HG03565 (cell line): Measurements from ENCODE around the gene LRP1B.

Source experiments
- ATAC-seq: cut with Tn5 transposase; IDR thresholded peaks from one replicate; pipeline ENCODE4 v1.9.1; 2021; ENCODE audit warnings: mild to moderate bottlenecking, moderate library complexity; ENCODE audit not compliant: unreplicated experiment

LRP1B gene

DNA sequence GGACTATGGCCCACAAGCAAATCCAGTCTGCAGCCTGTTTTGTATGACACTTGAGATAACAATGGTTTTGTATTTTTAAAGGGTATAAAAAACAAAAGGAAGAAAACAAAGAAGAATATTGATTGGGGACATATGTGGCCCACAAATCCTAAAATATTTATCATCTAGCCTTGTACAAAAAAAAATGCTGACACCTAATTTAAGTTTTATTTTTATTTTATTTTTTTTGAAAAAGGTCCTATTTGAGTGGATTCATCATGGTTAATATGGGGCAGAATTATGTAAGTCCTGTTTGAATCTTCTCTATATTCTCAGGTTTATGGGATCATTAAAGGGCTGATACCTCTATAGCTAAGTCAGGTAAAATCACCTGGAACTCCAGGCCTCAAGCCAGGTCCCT lies 525.7 kb downstream of the LRP1B start:
- ATAC-seq: no peak

DNA sequence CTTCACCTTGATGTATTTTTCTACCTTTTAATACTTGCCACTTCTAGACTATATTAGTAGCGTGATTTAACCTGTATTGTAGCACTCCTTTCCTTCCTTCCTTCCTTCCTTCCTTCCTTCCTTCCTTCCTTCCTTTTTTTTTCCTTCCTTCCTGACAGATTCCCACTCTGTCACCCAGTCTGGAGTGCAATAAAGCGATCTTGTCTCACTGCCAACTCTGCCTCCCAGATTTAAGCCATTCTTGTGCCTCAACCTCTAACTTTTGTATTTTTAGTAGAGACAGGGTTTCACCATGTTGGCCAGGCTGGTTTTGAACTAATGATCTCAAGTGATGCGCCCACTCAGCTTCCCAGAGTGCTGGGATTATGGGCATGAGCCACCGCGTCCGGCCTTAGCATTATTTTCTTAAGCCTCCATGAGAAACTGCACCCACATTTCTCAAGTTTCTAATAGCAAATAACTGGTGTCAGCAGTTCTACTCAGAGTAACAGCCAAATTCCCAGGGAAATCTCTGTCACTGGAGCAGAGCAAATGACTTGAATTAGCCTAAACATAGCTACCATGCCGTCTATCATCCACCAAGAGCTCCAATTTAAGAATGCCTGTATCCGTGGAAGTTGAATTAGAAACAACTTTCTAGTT lies 529.2 kb downstream of the LRP1B start:
- ATAC-seq: no peak

DNA sequence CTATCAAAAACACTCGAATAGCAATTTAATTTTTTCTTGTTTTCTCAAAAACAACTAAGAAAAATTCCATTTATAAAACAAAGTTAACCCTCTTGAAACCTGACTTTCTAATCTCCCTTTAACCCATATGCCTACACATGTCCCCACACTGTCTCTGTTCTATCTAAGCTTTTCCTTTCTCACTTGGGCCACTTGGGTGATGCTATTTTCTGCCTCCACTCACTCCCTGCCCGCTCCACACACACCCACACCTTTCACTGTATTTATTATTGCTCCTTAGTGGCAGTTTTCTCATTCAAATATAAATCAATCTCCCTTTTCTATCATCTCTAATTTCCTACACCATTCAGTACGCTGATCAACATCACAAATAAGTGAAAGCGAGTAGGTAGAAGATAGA lies 531.1 kb downstream of the LRP1B start:
- no peak for ATAC-seq

DNA sequence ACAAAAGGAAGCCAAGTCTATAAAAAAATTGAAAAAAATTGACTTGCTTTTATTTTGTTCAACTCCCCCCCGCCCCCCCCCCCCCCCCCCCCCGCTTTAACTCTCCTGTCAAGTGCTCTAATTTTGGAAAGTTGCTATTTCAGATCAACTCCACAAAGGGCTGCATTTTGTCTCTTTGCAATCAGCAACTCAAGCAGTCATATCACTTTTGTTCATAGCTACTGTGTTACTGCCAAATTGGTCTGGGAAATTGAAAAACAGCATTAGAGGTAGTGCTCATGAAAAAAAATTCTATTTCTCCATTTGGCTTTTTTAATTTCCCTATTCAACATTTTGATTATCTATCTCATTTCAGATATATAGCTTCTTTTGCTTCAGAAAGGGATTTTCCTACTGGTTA lies 531.8 kb downstream of the LRP1B start:
- no peak for ATAC-seq

DNA sequence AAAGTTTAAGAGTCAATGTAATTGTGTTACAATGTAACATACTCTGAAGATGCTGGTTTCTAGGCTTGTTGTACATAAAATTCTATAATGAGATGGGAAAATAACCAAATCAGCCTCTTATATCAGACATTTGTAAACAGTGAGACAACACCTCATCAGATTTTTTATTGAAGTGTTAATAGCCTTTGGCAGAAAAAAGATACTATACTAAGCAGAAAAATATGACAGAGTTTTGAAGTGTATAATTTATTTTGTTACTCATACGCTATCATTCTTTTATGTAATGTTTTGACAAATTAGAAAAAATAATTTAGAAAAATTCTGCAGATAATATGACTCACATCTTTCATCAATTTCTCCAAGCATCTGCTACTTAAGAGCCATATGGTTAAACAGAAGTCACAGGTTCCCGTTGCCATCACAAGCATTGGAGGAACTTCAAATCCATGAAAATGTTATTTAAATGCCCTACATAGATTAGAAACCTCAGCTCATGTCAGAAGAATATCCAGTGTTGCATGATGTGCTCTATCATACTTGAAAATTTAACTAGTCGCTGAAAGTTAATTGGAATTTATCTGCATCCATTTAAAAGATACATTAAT lies 535.4 kb downstream of the LRP1B start:
- ATAC-seq: no peak

DNA sequence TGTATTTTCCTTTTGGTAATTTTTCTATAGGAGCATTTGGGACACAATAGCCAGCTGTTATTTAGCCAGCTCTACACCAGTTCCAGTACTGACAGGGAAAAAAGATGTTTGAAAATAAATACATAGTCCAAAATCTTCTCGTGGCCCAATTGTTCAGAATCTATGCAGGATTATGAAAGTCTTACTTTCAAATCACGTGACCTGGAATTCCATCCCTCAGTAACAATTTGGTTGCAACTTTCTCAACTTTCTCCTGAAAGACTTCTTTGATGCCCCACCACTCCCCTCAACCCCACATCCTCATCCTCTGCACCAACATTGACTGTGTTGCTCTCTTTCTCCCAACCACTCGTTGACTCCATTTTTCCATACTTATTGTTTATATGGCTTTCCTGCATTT lies 539.0 kb downstream of the LRP1B start:
- ATAC-seq: no peak

DNA sequence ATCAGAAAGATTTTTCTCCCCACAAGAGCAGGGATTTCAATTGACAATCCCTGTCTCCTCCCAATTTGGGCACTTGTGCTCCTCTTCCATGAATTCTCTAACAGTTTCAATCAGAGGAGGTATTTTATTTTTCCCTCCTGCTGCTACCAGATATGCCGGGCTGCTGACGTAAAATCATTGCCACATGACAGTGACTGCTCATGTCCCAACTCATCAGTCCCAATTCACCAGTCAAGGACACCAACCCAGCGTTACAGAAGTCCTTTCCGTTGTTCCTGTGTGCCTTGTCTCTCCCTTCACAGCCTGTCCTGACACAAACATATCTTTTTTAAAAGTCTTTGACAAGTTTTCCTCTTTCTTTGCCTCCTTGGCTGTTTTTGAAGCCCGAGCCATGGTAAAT lies 540.2 kb downstream of the LRP1B start:
- ATAC-seq: no peak

DNA sequence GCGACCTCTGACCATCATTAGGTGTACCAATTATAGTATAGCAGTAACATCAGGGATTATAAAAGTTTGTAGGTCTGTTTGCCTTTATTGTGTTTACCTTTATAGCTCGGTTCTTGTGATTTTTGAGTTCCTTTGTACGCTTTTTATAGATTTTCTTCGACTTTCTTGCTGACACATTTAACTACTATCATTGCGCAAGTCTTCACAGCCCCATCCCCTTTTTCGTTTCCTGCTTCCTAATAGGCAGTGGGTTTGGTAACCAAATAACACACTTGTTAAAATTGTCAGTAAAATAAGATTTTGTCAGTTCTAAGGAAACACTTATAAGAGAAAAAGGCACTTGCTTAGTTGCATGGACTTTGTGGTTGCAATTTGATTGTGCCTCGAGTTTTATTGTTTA lies 541.5 kb downstream of the LRP1B start:
- ATAC-seq: no peak

DNA sequence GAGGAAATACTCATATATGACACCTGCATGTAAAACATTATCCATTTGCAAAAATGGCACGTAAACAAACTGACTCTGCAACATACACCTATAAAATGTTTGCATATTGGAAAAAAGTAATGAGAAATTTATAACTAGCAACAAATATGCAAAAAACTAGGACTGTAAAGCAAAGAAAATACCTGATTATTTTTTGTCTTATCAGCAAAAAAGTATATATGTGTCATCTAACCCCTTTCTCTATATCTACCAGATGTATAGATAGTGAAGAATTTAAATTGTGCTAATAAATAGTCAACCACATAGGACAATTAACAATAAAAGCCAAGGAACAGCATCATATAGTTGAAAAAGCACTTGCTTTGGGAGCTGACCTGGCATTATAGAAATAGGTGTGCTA lies 543.8 kb downstream of the LRP1B start:
- no peak for ATAC-seq

DNA sequence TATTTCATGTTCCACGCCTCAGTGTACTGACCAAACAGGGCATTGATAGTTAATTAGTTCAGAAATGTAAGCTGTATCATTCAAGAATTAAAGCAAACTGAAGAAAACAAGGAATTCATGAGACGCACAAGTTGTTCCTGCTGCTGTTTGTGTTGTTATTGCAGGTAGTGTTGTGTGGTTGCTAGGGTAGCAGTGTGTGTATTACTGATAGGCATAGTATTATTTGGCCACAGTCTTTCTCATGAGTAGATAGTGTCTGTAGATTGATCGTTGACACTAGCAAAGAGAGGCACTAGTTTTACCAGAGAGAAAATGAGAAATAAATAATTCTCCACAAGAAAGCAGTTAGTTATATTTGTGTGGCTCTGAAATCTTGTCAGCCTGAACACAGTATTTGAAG lies 548.6 kb downstream of the LRP1B start:
- ATAC-seq: no peak

DNA sequence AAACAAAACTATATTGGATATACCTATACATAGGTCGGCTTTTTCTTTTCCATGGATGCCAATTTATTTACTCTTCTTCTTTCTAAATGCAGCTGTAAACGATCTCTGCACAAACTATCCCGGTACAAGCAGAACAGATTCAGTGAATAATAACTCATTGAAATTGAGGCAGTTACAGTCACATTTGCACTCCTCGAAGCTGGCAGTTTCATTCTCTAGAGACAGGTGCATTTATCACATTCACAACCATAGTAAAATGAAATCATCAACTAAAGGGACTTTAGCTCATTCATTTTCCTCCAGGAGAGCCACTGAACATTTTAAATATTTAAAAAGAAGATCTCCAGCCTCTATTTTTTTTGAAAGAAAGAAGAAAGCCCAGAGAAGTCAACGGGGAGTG lies 551.7 kb downstream of the LRP1B start:
- ATAC-seq: no peak

DNA sequence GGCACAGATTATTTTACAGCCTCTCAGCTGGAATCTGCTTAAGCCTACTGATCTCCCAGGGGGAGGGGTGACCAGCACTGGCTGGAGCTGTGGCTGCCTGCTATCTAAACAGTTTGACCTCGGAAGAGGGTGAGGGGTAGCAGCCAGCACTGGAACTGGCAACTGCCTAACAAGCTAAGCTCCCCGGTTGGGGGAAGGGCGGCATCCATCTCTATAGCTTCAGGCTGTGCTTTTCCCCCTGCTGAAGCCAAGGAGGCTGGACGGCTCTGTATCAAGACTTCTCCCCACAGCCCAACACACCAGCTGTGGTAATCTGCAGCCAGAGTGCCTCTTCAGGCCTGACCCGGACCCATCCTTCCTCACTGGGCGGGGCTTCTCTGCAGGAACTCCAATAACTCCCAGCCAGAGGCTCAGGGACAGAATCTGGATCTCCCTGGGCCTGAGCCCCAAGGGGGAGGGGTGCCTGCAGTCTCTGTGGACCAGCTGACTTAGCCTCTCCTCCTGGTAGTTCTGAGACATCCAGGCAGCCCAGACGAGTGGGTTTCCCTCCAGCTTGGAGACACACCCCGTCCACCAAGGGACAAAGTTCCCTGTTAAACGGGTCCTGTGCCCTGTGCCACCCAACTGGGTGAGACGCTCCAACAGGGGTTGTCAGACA lies 560.2 kb downstream of the LRP1B start:
- no peak for ATAC-seq

DNA sequence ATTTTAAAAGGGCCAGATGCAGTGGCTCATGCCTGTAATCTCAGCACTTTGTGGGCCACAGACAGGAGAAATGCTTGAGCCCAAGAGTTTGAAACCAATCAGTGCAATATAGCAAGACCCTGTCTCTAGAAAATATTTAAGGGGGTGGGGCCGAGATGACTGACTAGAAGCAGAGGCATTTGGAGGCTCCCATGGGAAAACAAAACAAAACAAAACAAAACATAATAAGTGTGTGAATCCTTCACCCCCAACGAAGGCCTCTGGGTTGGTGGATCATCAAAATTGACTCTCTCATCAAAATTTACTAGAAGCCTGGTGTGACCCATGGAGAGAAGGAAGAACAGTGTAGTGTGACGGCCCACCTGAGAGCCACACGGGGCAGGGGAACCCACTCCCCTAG lies 560.9 kb downstream of the LRP1B start:
- no peak for ATAC-seq

DNA sequence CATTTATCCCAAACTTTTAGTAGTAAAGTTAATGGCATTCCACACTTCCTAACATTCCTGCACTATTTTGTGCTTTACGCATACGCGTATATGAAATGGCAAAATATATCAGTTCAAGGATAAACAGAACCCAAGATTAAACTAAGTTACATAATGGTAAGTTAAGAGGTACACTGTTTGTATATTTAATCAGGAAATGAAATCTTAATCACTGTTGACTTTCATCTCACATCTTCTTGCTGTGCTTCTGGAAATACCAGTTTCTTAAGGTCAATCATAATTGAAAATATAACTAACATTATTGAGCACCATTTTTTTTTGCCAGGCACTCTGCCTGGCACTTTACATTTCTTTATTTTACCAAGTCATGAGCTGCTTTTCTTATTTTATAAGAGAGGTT lies 565.2 kb downstream of the LRP1B start:
- ATAC-seq: no peak

DNA sequence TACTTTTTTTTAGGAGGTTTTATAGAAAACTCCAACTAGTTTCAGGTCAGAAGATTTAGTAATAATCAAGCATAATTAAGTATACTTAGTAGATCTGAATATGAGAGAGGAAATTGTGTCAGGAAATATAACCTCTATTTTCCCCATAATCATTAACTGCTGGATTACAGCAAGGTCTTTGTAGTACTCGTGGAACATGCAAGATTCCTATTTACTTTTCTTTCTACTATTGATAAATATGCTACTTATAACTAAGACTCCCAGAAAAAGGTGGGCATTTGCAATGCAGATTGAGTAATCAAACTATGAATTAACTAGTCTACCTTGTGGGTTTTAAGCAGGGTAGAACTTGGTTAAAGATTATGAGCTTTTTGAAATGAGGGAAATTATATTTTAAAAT lies 570.1 kb downstream of the LRP1B start:
- ATAC-seq: no peak

DNA sequence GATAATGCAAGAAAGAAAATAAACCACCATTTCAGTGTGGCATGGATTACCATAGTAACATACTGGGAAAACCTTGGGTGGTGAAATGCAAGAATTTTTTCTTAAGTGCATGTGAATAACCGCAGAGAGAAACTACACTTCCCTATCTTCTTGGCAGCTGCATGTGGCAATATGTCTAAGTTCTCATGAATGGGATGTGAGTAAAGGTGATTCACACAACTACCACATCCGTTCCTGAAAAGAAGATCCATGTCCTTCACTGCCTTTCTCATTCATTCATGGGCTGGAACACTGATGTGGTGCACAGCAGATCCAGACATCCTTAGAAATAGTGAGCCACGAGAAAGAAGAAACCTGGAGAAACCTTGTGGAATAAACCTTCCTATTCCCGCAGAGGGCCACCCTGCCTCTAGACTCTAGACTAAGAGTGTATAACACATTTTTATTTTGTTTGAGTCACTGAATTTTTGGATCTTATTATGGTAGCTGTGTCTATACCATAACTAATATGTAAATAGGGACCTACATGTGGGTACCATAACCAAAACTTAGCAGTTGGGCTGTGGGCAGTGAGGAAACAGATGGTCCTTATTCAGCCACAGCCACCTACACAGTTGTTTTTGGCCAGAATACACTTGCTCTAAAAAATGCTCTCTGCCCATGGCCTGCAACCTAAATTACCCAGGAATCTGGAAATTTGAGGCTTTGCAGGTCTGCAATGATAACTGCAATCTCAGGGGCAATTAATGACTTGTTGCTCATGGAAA lies 573.3 kb downstream of the LRP1B start:
- ATAC-seq: peak; percentile 42

DNA sequence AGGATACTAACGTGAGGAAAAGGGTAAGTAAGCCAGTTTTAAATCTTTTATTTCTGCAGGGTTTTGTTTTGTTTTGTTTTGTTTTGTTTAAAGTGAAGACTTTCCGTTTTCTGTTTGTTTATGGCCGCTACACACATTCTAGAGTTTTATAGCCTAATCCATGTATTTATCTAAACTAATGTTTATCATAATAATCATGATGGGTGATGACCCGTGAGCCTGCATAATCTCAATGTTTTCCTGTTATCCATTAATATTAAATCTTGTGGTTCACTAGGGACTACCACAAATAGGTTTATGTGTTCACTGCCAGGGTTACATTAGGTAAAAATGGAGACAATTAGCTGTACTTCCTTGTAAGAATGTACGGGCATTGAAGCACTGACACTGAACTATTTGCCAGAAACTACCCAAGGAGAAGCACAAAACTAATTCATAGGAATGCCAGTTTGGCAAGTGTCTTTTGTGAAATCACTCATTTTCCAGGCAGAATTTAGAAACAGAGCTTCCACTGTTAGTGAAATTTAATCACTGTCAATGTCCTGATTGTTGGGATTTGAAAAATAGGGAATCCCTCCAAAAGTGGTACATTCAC lies 574.8 kb downstream of the LRP1B start:
- ATAC-seq: no peak

DNA sequence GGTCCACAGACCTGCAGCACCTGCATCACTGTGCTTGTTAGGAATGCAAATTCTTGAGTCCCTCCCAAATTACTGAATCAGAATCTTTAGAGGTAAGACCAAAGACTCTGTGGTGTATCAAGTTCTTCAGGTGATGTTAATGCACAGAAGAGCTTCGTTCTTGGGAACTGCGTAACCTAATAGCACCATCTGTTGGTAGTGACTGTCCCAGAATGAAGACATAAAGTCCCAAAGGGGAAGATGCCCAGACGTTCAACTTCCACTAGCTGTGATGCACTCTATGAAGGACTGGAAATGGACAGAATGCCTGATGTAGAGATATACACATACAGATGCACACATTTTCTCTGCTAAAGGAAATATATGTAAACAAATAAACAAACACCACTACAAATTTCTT lies 576.0 kb downstream of the LRP1B start:
- peak; percentile 88 for ATAC-seq

DNA sequence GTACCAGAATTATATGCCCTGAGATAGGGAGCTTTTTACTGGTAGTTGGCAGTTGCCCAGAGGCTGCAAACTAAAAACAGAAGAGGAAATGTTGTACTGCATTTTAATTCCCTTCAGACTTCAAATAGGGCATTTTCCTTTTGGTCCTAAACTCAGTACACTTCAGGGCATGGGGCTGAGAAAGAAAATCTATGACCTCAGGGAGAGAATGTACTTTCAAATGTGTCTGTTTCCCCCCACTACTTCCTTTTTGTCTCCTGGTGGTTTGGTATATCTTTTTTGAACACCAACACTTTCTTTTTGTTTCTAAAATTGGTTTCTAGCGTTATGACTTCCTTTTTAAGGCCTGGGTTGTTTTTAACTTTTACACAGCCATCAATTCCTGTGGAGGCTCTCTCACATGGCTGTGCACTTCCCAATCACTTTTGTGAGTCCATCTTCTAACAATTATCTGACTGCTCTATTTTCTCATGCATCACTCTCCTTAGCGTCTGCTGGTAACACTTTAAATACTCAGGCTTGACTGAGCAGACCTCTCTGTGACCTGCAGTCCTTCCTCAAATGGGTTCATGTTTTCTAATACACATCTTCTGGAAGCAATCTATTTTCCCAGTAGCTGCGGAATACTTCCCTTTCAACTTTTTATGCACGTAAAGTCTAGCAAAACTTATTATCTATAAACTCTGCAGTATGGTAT lies 596.0 kb downstream of the LRP1B start:
- ATAC-seq: peak; percentile 86

DNA sequence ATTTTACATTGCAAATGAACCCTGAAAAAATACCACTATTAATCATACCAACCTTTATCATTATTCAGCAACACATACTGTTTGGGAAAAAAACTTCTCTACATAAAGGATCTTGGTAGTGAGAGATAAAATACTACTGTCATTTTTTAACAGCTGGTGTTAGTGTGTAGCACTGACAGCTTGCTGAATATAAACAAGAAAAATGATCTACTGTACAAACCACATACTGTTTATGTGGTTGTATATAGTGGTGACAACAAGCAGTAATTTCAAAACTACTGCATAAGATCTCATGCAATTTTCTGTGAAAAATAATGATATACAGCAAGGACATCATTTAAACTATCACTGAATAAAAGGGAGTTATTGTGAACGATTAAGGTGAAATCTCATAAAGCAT lies 601.2 kb downstream of the LRP1B start:
- ATAC-seq: no peak

DNA sequence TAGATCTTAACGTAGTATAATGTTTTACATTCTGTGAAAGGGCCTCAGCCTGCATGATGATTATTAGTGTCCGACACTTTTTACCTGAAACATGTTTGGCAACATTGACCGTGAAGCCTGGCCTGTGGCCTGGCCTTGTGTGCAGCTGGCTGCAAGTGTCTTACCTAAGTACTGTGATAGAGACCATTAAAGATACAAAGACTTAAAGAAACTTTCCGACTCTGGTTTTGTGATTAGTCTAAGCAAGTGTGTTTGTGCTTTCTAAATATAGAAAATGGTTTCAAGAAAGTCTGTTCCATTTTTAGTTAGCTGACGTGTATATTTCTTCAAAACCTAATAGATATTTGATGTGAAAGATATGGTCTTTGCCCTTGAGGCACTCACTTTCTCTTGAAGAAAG lies 601.8 kb downstream of the LRP1B start:
- peak; percentile 88 for ATAC-seq
